Uterus (tissue), 2 donors: ENCODE results near the gene GTF2A1.

Source experiments
- POLR2A ChIP-seq, 2 donors: fragments of 450-650 bp; IDR thresholded peaks; one replicate each; pipeline ENCODE4 v1.6.1; 2016; ENCODE audit warnings: antibody characterized with exemption in 2 of 2, mild to moderate bottlenecking in 1 of 2, moderate library complexity in 1 of 2
- TF ChIP-seq, protein P1 (sequence below), 4 experiments: fragments of 200-600 bp in 2 of 4; fragments of 450-650 bp in 2 of 4; sonication (generic) in 2 of 4; IDR thresholded peaks; one replicate each; pipeline ENCODE4 v1.5.1; 2016 to 2019; ENCODE audit warnings: antibody characterized with exemption in 4 of 4, mild to moderate bottlenecking in 2 of 4, moderate library complexity in 1 of 4

DNA sequence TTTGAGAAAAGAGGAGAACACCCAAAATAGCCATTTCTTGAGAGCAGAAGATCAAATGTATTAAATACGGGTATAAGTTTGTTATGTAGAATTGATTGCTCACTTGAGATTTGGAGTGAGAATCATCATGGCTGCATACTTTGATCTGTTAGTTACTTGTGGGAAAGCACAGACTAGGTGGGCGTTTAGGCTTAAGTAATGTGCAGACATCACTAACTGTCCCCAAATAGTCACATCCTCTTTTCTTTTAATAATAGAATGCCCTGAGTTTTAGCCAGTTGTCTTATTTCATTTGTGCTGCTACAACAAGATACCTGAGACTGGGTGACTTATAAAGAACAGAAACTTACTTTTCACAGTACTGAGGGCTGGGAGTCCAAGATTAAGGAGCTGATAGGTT, 14.3 kb upstream of the GTF2A1 start:
- TF ChIP-seq, protein P1, sequence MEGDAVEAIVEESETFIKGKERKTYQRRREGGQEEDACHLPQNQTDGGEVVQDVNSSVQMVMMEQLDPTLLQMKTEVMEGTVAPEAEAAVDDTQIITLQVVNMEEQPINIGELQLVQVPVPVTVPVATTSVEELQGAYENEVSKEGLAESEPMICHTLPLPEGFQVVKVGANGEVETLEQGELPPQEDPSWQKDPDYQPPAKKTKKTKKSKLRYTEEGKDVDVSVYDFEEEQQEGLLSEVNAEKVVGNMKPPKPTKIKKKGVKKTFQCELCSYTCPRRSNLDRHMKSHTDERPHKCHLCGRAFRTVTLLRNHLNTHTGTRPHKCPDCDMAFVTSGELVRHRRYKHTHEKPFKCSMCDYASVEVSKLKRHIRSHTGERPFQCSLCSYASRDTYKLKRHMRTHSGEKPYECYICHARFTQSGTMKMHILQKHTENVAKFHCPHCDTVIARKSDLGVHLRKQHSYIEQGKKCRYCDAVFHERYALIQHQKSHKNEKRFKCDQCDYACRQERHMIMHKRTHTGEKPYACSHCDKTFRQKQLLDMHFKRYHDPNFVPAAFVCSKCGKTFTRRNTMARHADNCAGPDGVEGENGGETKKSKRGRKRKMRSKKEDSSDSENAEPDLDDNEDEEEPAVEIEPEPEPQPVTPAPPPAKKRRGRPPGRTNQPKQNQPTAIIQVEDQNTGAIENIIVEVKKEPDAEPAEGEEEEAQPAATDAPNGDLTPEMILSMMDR (IDR thresholded peaks at IDR 0.05) = no peak
- TF ChIP-seq POLR2A (IDR thresholded peaks at IDR 0.05) = no peak
